Stomach (tissue), 8 donors: ENCODE data around the gene OR2A1. TPM values are rescaled to one million over a fixed set of nuclear protein-coding genes. Genes with fewer than 3 reads are reported as not detected.

ENCODE experiments used
- polyA plus RNA-seq, 3 donors: library from polyadenylated mRNA; stranded (reverse); fragments of 200-250 nt; gene quantifications; one replicate each; pipeline ENCODE4 v1.2.3, GENCODE V29; 2013
- total RNA-seq, 5 donors: library from RNA; depleted of rRNA; stranded (reverse); fragments of >200 nt; gene quantifications; one replicate each; pipeline versions ENCODE4 v1.1.0 to v1.2.3, GENCODE V29; 2014 to 2016
- donor health status: healthy with polysubstance abuse.
- donor health status: Bipolar disorder and iron deficiency.
- donor health status: healthy.

OR2A1 gene
- total and polyA plus RNA-seq, 8 donors = 0.05 to 0.37 TPM; not detected in 6

Other genes starting within 250 kb of the OR2A1 start
- not detected for gene OR2A25, start 242.6 kb upstream of the OR2A1 start, total RNA-seq
- gene OR2A25, start 242.6 kb upstream of the OR2A1 start, polyA plus RNA-seq = not detected
- not detected for gene OR2A12, start 226.1 kb upstream of the OR2A1 start, total RNA-seq
- not detected for gene OR2A12, start 226.1 kb upstream of the OR2A1 start, polyA plus RNA-seq
- not detected for gene OR2A2, start 202.8 kb upstream of the OR2A1 start, total RNA-seq
- not detected for gene OR2A2, start 202.8 kb upstream of the OR2A1 start, polyA plus RNA-seq
- not detected for gene OR2A14, start 189.2 kb upstream of the OR2A1 start, total RNA-seq
- not detected for gene OR2A14, start 189.2 kb upstream of the OR2A1 start, polyA plus RNA-seq
- 10 to 100 TPM in 4 of 5 donors, 1 to 10 TPM in 1; 3.3 to 36.5 (median 17.8) TPM for gene CTAGE4, start 129.0 kb upstream of the OR2A1 start, total RNA-seq
- gene CTAGE4, start 129.0 kb upstream of the OR2A1 start, polyA plus RNA-seq = 1 to 10 TPM; 1.4 to 2.0 (median 1.8) TPM
- 10 to 100 TPM in 2 of 5 donors, 1 to 10 TPM in 2, not detected in 1; 3.8 to 23.5 (median 9.7) TPM for gene ARHGEF35, start 116.6 kb upstream of the OR2A1 start, total RNA-seq
- 10 to 100 TPM; 11.8 to 25.1 (median 13.4) TPM for gene ARHGEF35, start 116.6 kb upstream of the OR2A1 start, polyA plus RNA-seq
- under 1 TPM in 1 of 5 donors, not detected in 4; 0.18 TPM for gene OR2A42, start 72.8 kb upstream of the OR2A1 start, total RNA-seq
- not detected for gene OR2A42, start 72.8 kb upstream of the OR2A1 start, polyA plus RNA-seq
- gene OR2A7, start 47.6 kb upstream of the OR2A1 start, total RNA-seq = 10 to 100 TPM in 3 of 5 donors, 1 to 10 TPM in 1, not detected in 1; 3.6 to 68.8 (median 12.1) TPM
- gene OR2A7, start 47.6 kb upstream of the OR2A1 start, polyA plus RNA-seq = 1 to 10 TPM in 1 of 3 donors, under 1 TPM in 1, not detected in 1; 0.44 to 2.1 TPM
- 10 to 100 TPM in 1 of 5 donors, 1 to 10 TPM in 1, not detected in 3; 5.4 to 12.5 TPM for gene CTAGE8, start 43.1 kb upstream of the OR2A1 start, total RNA-seq
- gene CTAGE8, start 43.1 kb upstream of the OR2A1 start, polyA plus RNA-seq = 1 to 10 TPM in 1 of 3 donors, under 1 TPM in 1, not detected in 1; 0.68 to 6.0 TPM
- gene ARHGEF5, start 43.0 kb downstream of the OR2A1 start, total RNA-seq = 10 to 100 TPM in 4 of 5 donors, 1 to 10 TPM in 1; 9.4 to 92.1 (median 18.1) TPM
- 10 to 100 TPM; 11.0 to 14.1 (median 12.0) TPM for gene ARHGEF5, start 43.0 kb downstream of the OR2A1 start, polyA plus RNA-seq
- gene NOBOX, start 91.3 kb downstream of the OR2A1 start, total RNA-seq = not detected
- gene NOBOX, start 91.3 kb downstream of the OR2A1 start, polyA plus RNA-seq = not detected